ENCODE measurements around the gene IFI27L2.
A peak's percentile ranks its signal among the peaks of the same experiment; 100 is the strongest.

IFI27L2 gene

GRCh38 chr14:94145902-94146527 is 16.6 kb upstream of the IFI27L2 start:
- no peak for FAIRE-seq

GRCh38 chr14:94144765-94145164 is 15.4 kb upstream of the IFI27L2 start:
- FAIRE-seq, result no peak

GRCh38 chr14:94143711-94144110 is 14.3 kb upstream of the IFI27L2 start:
- FAIRE-seq, result no peak

- no peak for FAIRE-seq
Measured at GRCh38 chr14:94143239-94143638, 13.8 kb upstream of the IFI27L2 start.

- no peak for FAIRE-seq
Measured at GRCh38 chr14:94142836-94143235, 13.4 kb upstream of the IFI27L2 start.

- no peak for FAIRE-seq
Measured at GRCh38 chr14:94142247-94142646, 12.8 kb upstream of the IFI27L2 start.

GRCh38 chr14:94139421-94139820 is 10.0 kb upstream of the IFI27L2 start:
- FAIRE-seq, result no peak

GRCh38 chr14:94139006-94139405 is 9.6 kb upstream of the IFI27L2 start:
- no peak for FAIRE-seq

- FAIRE-seq, result no peak
Measured at GRCh38 chr14:94138251-94138650, 8.8 kb upstream of the IFI27L2 start.

- peak; percentile 90 for FAIRE-seq
Measured at GRCh38 chr14:94136575-94137331, 7.3 kb upstream of the IFI27L2 start.

- no peak for FAIRE-seq
Measured at GRCh38 chr14:94135476-94135875, 6.1 kb upstream of the IFI27L2 start.

GRCh38 chr14:94132285-94132887 is 3.0 kb upstream of the IFI27L2 start:
- FAIRE-seq, result peak; percentile 93

- FAIRE-seq, result no peak
Measured at GRCh38 chr14:94129758-94130414, 482 bp upstream of the IFI27L2 start.

GRCh38 chr14:94128216-94128839 is 1.1 kb downstream of the IFI27L2 start:
- no peak for FAIRE-seq

- FAIRE-seq, result no peak
Measured at GRCh38 chr14:94127330-94127729, 2.1 kb downstream of the IFI27L2 start.

- FAIRE-seq, result no peak
Measured at GRCh38 chr14:94126800-94127199, 2.6 kb downstream of the IFI27L2 start.

- FAIRE-seq, result no peak
Measured at GRCh38 chr14:94126419-94126677, 3.1 kb downstream of the IFI27L2 start.

- FAIRE-seq, result no peak
Measured at GRCh38 chr14:94125659-94126418, 3.6 kb downstream of the IFI27L2 start.

GRCh38 chr14:94124582-94125377 is 4.6 kb downstream of the IFI27L2 start:
- FAIRE-seq, result no peak

- no peak for FAIRE-seq
Measured at GRCh38 chr14:94123868-94124267, 5.5 kb downstream of the IFI27L2 start.

GRCh38 chr14:94123296-94123695 is 6.1 kb downstream of the IFI27L2 start:
- no peak for FAIRE-seq

GRCh38 chr14:94122438-94122837 is 7.0 kb downstream of the IFI27L2 start:
- FAIRE-seq, result no peak

Data from G401.6 (cell line).